Spleen (tissue), 11 donors: ENCODE results near the gene CAMTA1. TPM values are rescaled to one million over a fixed set of nuclear protein-coding genes. Genes with fewer than 3 reads are reported as not detected.

ENCODE experiments used
- DNase-seq: peaks from one replicate; pipeline ENCODE4 v3.0.0-alpha.2; 2020
- H3K27ac ChIP-seq, 8 donors: fragments of 200-600 bp; sonication (generic) in 7 of 8; 1 replicate in 4 of 8; 2 replicates in 4 of 8; pipeline versions ENCODE4 v1.5.0 to v1.8.0; 2016 to 2021; ENCODE audit warnings: inconsistent platforms in 4 of 8, mild to moderate bottlenecking in 4 of 8, moderate library complexity in 1 of 8
- H3K27me3 ChIP-seq, 7 donors: fragments of 200-600 bp; sonication (generic) in 6 of 7; replicated peaks in 1 of 7; 1 replicate in 4 of 7; 2 replicates in 3 of 7; pipeline versions ENCODE4 v1.5.0 to v1.8.0; 2016 to 2021; ENCODE audit warnings: inconsistent platforms in 3 of 7, mild to moderate bottlenecking in 1 of 7
- H3K36me3 ChIP-seq, 6 donors: fragments of 200-600 bp; sonication (generic) in 5 of 6; 1 replicate in 4 of 6; 2 replicates in 2 of 6; pipeline versions ENCODE4 v1.5.0 to v1.8.0; 2016 to 2021; ENCODE audit warnings: inconsistent platforms in 2 of 6
- H3K4me1 ChIP-seq, 6 donors: fragments of 200-600 bp; sonication (generic) in 5 of 6; 1 replicate in 3 of 6; 2 replicates in 3 of 6; pipeline versions ENCODE4 v1.5.0 to v1.8.0; 2016 to 2021; ENCODE audit warnings: inconsistent platforms in 3 of 6
- H3K4me3 ChIP-seq, 8 donors: fragments of 200-600 bp; sonication (generic) in 7 of 8; 1 replicate in 4 of 8; 2 replicates in 4 of 8; pipeline versions ENCODE4 v1.5.0 to v1.8.0; 2016 to 2021; ENCODE audit warnings: inconsistent platforms in 4 of 8, mild to moderate bottlenecking in 4 of 8, moderate library complexity in 2 of 8
- H3K9me3 ChIP-seq, 8 donors: fragments of 200-600 bp; sonication (generic) in 7 of 8; 1 replicate in 4 of 8; 2 replicates in 4 of 8; pipeline versions ENCODE4 v1.5.0 to v1.8.0; 2016 to 2021; ENCODE audit warnings: inconsistent platforms in 4 of 8
- POLR2A ChIP-seq, 3 donors: fragments of 450-650 bp; IDR thresholded peaks; one replicate each; pipeline ENCODE4 v1.5.1; 2017; ENCODE audit warnings: antibody characterized with exemption in 3 of 3, mild to moderate bottlenecking in 1 of 3
- POLR2AphosphoS5 ChIP-seq, 3 donors: sonication (generic); formaldehyde crosslinking; IDR thresholded peaks; one replicate each; pipeline ENCODE4 v1.5.1; 2017; ENCODE audit warnings: antibody characterized with exemption in 3 of 3
- WGBS, 5 donors: extraction: QIAGEN DNeasy Blood & Tissue Kit in 3 of 5; methylation state at CpG; one replicate each; pipeline versions ENCODE4 v1.1.5 to v1.1.7; 2013 to 2018; 5-methylcytosine and 5-hydroxymethylcytosine counted together
- intact Hi-C: fragments of 100-400 bp; cut with DNase I; formaldehyde crosslinking; loops from one replicate; pipeline ENCODE4 v1.15.0; 2023; ENCODE audit warnings: low total_unique reads
- polyA plus RNA-seq, 3 donors: library from polyadenylated mRNA; stranded (reverse); fragments of 200-250 nt; gene quantifications; one replicate each; pipeline ENCODE4 v1.2.1, GENCODE V29; 2013
- total RNA-seq, 7 donors: library from RNA; depleted of rRNA in 3 of 7; stranded (reverse); fragments of >200 nt in 3 of 7; fragmentation: NEBNext Ultra II Directional in 4 of 7; extraction: Animal tissue kit (Norgen Biotek cat#: 25700) in 4 of 7; gene quantifications; one replicate each; pipeline versions ENCODE4 v1.1.0 to v1.2.1, GENCODE V29; 2016 to 2021
- TF ChIP-seq, protein P1 (sequence below), 11 experiments: fragments of 200-600 bp in 7 of 11; fragments of 450-650 bp in 4 of 11; sonication (generic) in 4 of 11; IDR thresholded peaks in 8 of 11; conservative IDR thresholded peaks in 3 of 11; 1 replicate in 7 of 11; 2 replicates in 4 of 11; pipeline versions ENCODE4 v1.4.0 to v1.8.0; 2016 to 2021; ENCODE audit warnings: antibody characterized with exemption in 11 of 11, inconsistent platforms in 4 of 11, mild to moderate bottlenecking in 1 of 11
- donor health status: healthy with polysubstance abuse.
- donor health status: DM: no; HTN: no; CAD: no; lungs with moderate emphysema.
- donor health status: DM: no; HTN: no; CAD: no.
- donor health status: Bipolar disorder and iron deficiency.
- donor health status: healthy.
- donor health status: DM: no; HTN: no; CAD: no.
- donor health status: DM: yes; HTN: yes; CAD: no.

The CAMTA1 gene
- total and polyA plus RNA-seq, 10 donors: 53.0 to 106 (median 77.3) TPM

DNA sequence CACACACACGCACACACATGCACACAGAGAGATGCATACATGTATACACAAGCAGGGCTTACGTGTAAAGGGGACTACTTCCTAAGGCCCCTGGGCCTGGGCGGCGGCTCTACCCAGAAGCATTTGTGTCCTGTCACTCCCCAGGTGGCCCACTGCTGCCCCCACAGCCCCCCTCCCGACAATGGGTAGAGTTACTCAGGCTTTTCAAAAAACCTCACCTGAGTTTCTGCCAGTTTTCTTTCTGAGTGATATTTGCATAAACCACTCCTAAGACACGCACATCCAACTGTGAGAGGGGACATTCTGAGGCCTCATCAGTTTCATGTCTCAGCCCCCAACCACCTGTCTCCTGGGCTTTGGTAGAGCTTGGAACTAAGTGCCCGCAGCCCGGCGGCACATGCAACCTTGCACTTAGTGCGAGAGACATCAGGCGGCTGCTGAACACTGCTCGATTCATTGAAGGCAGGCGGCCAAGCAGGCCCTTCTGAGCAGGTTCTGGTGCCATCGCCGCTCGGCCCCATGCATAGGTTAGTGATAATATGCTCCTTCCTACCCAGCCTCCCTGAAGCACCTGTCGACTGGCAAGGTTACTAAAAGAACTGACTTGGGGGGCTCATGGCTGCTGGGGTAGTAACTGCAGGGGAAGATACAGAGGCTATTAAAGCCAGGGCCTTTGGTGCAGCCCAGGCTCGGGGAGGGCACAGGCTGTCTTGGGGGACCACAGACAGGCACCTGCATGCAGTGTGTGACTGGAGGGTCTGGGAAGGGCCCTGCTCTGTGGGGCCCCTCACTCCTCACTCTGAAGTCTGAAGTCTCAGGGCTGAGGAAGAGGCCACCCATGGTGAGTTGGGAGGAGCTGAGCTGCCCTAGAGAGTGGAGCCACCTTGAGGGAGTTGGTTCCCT, 621.6 kb downstream of the CAMTA1 start:
- WGBS, 5 donors: 86 to 92% (median 89%) methylated on average over 18 of the region's 18 CpGs
- Histone ChIP-seq H3K27ac (no peak overlapping the region), H3K9me3 (no peaks in the 10 kb centered on the region), H3K4me1 (no peaks in the 10 kb centered on the region), H3K27me3 (peaks cover 0 to 10% (median 0%) of the 10 kb centered on the region in 7 donors), H3K36me3 (no peaks in the 10 kb centered on the region), H3K4me3 (no peak overlapping the region)
- peak; percentile 56 for DNase-seq
- intact Hi-C loops: no loop called here
- TF ChIP-seq, protein P1, sequence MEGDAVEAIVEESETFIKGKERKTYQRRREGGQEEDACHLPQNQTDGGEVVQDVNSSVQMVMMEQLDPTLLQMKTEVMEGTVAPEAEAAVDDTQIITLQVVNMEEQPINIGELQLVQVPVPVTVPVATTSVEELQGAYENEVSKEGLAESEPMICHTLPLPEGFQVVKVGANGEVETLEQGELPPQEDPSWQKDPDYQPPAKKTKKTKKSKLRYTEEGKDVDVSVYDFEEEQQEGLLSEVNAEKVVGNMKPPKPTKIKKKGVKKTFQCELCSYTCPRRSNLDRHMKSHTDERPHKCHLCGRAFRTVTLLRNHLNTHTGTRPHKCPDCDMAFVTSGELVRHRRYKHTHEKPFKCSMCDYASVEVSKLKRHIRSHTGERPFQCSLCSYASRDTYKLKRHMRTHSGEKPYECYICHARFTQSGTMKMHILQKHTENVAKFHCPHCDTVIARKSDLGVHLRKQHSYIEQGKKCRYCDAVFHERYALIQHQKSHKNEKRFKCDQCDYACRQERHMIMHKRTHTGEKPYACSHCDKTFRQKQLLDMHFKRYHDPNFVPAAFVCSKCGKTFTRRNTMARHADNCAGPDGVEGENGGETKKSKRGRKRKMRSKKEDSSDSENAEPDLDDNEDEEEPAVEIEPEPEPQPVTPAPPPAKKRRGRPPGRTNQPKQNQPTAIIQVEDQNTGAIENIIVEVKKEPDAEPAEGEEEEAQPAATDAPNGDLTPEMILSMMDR (IDR thresholded peaks at IDR 0.05 in 8 of 11, conservative IDR thresholded peaks at IDR 0.05 in 3 of 11): no peak
- no peak for TF ChIP-seq POLR2AphosphoS5 (IDR thresholded peaks at IDR 0.05)
- TF ChIP-seq POLR2A (IDR thresholded peaks at IDR 0.05): no peak

DNA sequence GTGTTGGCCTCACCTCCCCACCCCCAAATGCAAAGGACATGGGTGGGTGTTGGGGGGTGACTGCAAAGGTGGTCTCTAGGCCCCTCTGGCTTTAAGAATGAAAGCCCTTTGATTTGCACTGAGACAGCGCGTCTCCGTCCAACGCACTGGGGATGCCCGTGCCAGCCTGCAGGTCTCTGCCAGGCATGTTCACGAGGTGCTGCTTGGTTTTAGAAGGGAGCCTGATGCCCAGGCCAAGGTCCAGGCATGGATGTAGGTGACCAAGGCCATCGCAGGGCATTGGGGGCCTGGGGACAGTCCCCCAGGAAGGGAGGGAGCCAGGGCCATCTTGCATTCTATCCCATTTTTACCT, 622.3 kb downstream of the CAMTA1 start:
- DNase-seq: peak; percentile 41
- H3K9me3 ChIP-seq: no peaks in the 10 kb centered on the region
- no peaks in the 10 kb centered on the region for H3K36me3 ChIP-seq
- H3K4me3 ChIP-seq: no peak overlapping the region
- no peaks in the 10 kb centered on the region for H3K4me1 ChIP-seq
- 91 to 100% (median 94%) methylated on average over 3 to 7 of the region's 7 CpGs; no CpG with 5 or more reads in 1 of the 5 donors for WGBS, 5 donors
- intact Hi-C loops: no loop called here
- no peak for TF ChIP-seq POLR2AphosphoS5 (IDR thresholded peaks at IDR 0.05)
- TF ChIP-seq POLR2A (IDR thresholded peaks at IDR 0.05): no peak
- TF ChIP-seq, protein P1 (IDR thresholded peaks at IDR 0.05 in 8 of 11, conservative IDR thresholded peaks at IDR 0.05 in 3 of 11): no peak
- peaks cover 0 to 5% (median 0%) of the 10 kb centered on the region in 7 donors for H3K27me3 ChIP-seq
- no peak overlapping the region for H3K27ac ChIP-seq

DNA sequence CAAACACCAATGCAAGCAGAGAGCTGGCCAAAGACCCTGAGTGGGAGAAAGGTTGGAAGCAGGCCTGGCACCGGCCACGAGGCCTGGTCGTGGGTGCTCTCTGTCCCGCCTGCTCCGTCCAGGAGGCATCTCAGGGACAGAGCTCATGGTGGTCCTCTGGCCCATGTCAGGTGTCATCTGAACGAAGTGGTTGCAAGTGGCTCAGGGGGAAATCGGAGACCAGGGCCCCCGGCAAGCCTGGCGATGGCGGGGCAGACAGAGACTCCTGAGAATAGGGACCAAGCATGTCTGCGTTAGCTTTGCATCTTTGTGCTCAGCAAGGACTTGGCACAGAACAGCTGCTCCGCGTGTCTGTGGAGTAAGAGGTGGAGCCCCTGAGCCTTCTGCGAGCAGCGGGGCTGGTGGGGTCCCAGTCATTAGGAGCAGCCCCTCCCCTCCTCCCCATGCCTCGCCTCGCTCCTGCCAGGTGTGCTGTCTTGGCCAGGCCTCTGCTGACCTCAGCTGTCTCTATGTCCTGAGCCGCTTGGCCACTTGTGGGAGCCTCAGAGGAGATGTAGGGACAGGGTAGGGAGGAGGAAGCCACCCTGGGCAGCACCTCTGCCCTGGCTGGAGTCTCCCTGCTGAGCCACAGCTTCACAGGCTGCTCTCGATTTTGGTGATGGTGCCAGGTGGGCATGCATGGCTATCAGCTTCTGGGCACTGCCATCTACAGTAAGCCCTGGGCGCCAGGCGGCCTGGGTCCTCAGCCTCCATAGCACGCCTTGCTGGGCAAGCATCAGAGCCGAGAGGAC, 622.9 kb downstream of the CAMTA1 start:
- 87 to 95% (median 92%) methylated on average over 15 to 23 of the region's 23 CpGs for WGBS, 5 donors
- intact Hi-C loops: no loop called here

More for the DNA sequence above, 622.9 kb downstream of the CAMTA1 start:
- H3K27ac ChIP-seq: no peak overlapping the region
- DNase-seq: peak; percentile 55
- peaks cover 0 to 5% (median 0%) of the 10 kb centered on the region in 7 donors for H3K27me3 ChIP-seq
- H3K4me1 ChIP-seq: no peaks in the 10 kb centered on the region
- TF ChIP-seq POLR2A (IDR thresholded peaks at IDR 0.05) (no peak), POLR2AphosphoS5 (IDR thresholded peaks at IDR 0.05) (no peak)
- TF ChIP-seq, protein P1 (IDR thresholded peaks at IDR 0.05 in 8 of 11, conservative IDR thresholded peaks at IDR 0.05 in 3 of 11): no peak
- H3K9me3 ChIP-seq: no peaks in the 10 kb centered on the region
- no peaks in the 10 kb centered on the region for H3K36me3 ChIP-seq
- no peak overlapping the region for H3K4me3 ChIP-seq
